GM10266 (cell line): ENCODE results near the gene APOLD1.
"Not testable (repeated sequence)": the region's sequence is repeated elsewhere in the genome, so short reads cannot be mapped to it uniquely, and the experiment has no call there.

Experiments
- DNase-seq: peaks from one replicate; pipeline ENCODE4 v3.0.0; 2012; ENCODE audit errors: extremely low spot score
- CTCF ChIP-seq: IDR thresholded peaks from 2 replicates; pipeline ENCODE4 v1.5.1; 2012; ENCODE audit warnings: mild to moderate bottlenecking, low read depth; ENCODE audit not compliant: control insufficient read depth, insufficient read depth; ENCODE audit errors: missing control alignments

The APOLD1 gene

DNA sequence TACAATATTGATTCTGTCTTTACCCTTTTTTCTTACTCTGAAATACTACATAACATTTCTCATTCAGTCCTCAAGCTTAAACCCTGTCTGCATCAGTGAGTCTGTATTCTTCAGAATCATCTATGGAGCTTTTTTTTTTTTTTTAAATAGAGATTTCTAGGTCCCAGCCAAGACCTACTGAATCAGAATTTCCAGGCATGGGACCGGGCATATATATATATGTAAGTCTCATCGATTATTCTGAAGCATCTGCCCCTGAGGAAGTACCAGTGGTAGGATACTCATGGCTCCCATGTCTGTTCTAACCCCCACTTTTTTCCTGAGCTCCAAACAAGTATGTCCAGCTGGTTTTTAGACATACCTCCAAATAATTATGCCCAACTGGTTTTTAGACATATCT is 33.8 kb downstream of the APOLD1 start:
- DNase-seq, result no peak
- no peak for TF ChIP-seq CTCF

DNA sequence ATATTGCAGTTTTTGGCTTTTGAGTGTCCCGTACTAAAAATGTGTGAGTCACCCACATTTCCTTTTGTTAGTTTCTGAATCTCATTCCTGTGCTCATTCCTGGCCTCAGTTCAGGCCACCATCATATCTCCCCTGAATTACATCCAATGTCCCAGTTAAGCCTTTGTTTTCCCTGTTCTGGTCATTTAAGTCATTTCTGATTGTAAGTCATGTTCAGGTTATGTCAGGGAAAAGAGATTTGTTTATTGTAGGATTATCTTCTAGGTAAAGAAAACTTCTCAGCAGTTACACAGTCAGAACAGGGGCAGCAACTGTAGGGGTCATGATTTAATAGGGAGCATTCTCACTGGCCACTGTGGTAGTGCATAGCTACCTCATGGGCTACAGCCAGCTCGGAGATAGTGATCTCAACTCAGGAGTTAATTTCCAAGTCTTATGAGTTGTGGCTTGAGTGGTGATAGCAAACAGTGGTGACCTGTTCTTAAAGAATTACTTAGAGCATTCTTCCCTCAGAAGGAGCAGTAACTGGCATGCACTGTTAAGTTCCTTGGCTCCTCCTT is 34.4 kb downstream of the APOLD1 start:
- no peak for DNase-seq

DNA sequence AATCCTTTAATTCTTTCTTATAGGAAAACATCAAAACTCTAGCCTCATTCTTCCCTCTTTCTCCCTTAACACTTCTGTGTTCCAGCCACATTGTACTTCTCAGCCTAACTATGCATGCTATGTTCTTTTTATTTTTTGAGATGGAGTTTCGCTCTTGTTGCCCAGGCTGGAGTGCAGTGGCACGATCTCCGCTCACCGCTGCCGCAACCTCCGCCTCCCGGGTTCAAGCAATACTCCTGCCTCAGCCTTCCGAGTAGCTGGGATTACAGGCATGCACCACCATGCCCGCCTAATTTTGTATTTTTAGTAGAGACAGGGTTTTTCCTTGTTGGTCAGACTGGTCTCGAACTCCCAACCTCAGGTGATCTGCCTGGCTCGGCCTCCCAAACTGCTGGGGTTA is 34.9 kb downstream of the APOLD1 start:
- DNase-seq, result not testable (repeated sequence)

More for the DNA sequence above, 34.4 kb downstream of the APOLD1 start:
- TF ChIP-seq CTCF, result no peak

GRCh38 chr12:12821975-12822374 is 36.5 kb downstream of the APOLD1 start:
- no peak for TF ChIP-seq CTCF
- DNase-seq, result peak; percentile 57

DNA sequence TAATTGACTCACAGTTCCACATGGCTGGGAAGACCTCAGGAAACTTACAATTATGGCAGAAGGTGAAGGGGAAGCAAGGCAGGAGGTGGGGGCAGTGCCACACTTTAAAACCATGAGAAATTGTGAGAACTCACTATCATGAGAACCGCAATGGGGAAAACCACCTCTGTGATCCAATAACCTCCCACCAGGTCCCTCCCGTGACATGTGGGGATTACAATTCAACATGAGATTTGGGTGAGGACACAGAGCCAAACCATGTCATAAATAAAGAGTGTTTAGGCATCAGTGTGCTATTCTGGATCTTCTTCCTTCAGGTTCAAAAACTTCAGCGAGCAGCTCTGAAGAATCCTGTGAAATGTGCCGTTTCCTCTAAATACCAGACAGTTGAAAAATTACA is 37.4 kb downstream of the APOLD1 start:
- no peak for TF ChIP-seq CTCF
- DNase-seq, result no peak

- DNase-seq, result no peak
- TF ChIP-seq CTCF, result no peak
Observed at GRCh38 chr12:12823300-12823699, 37.8 kb downstream of the APOLD1 start.

GRCh38 chr12:12823811-12824210 is 38.4 kb downstream of the APOLD1 start:
- no peak for DNase-seq
- TF ChIP-seq CTCF, result no peak
